Measurements from ENCODE around the gene OPCML. TPM values are rescaled to one million over a fixed set of nuclear protein-coding genes. Genes with fewer than 3 reads are reported as not detected.

Gene OPCML
- total RNA-seq, 1 experiment from 2014 or later: 0.94 TPM

DNA sequence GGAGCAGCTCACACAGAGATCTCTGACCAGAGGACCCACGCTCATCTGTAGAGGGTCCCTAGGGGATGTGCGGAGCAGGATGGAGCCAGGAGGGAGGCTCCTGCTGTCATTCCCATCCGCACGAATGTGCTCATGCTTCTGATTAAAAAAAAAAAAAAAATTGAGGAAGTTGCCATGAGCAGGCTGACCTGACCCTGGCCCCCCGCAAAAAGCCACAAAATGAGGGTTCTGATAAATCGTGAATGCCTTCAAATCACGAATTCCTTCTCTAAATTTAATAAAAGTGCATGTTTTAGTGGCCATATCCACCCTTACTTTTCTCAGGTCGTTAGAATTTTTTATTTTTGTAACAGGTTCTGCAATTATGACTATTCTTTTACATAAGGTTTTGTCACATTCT lies 378.2 kb downstream of the OPCML start:
- H3K4me1 ChIP-seq (ENCODE audit: insufficient read depth, low read length): no peaks in the 10 kb centered on the region
- H3K79me2 ChIP-seq (ENCODE audit: insufficient read depth, low read length): no peaks in the 10 kb centered on the region
- no peaks in the 10 kb centered on the region for H3K27me3 ChIP-seq (ENCODE audit: insufficient read depth, low read length)
- Mint-ChIP-seq H3K36me3 (ENCODE audit: insufficient read depth in 1 of 3, low read depth in 3 of 3) (no peaks in the 10 kb centered on the region), H3K27me3 (ENCODE audit: low read depth) (peaks cover 10% of the 10 kb centered on the region), H3K9me3 (no peaks in the 10 kb centered on the region), H3K4me1 (peaks cover 19 to 24% of the 10 kb centered on the region in 2 experiments), H3K27ac (no peak overlapping the region), H3K4me3 (no peak overlapping the region)
- H3K23ac ChIP-seq (ENCODE audit: insufficient read length, low read depth, low read length): no peak overlapping the region
- no peak overlapping the region for H3K18ac ChIP-seq (ENCODE audit: insufficient read length, low read depth, low read length)
- no peak overlapping the region for H3K4me2 ChIP-seq (ENCODE audit: insufficient read depth, insufficient read length, low read length)
- H3K9me3 ChIP-seq (ENCODE audit: control insufficient read depth, low read depth, low read length): no peaks in the 10 kb centered on the region
- no peak overlapping the region for H2BK15ac ChIP-seq (ENCODE audit: low read depth, low read length)
- no peak overlapping the region for H3K14ac ChIP-seq (ENCODE audit: insufficient read depth, low read length)
- no peak overlapping the region for H2AFZ ChIP-seq (ENCODE audit: low read length)
- no peaks in the 10 kb centered on the region for H3K79me1 ChIP-seq (ENCODE audit: insufficient read depth, low read depth, low read length, poor library complexity, severe bottlenecking)
- WGBS (ENCODE audit: extremely low coverage, insufficient read length, low lambda C conversion rate): no CpG with 5 or more reads among the region's 8 CpGs
- H4K5ac ChIP-seq (ENCODE audit: insufficient read length, low read depth, low read length): no peak overlapping the region
- H3K23me2 ChIP-seq (ENCODE audit: insufficient read length, low read depth, low read length, poor library complexity, severe bottlenecking): no peaks in the 10 kb centered on the region
- no peak overlapping the region for H3K4ac ChIP-seq (ENCODE audit: low read depth, low read length)
- H4K20me1 ChIP-seq (ENCODE audit: control insufficient read depth, insufficient read depth, insufficient read length): no peaks in the 10 kb centered on the region
- H2BK5ac ChIP-seq (ENCODE audit: insufficient read length, low read length): no peak overlapping the region
- no peak overlapping the region for H3K56ac ChIP-seq (ENCODE audit: insufficient read length, low read depth, low read length)
- no peak overlapping the region for H4K8ac ChIP-seq (replicated peaks; ENCODE audit: insufficient read length, low read depth, low read length)
- no peak overlapping the region for H3K9ac ChIP-seq (ENCODE audit: extremely low read depth, insufficient read length, low read length)
- no peak overlapping the region for H4K91ac ChIP-seq (ENCODE audit: insufficient read length, low read depth, low read length)
- no peak for DNase-seq
- H2BK20ac ChIP-seq (ENCODE audit: low read depth, low read length, poor library complexity, severe bottlenecking): no peak overlapping the region
- H2AK5ac ChIP-seq (ENCODE audit: insufficient read length, low read length): no peak overlapping the region
- no peak overlapping the region for H2BK120ac ChIP-seq (ENCODE audit: low read depth, low read length, poor library complexity, severe bottlenecking)
- H3K27ac ChIP-seq (ENCODE audit: insufficient read length, low read depth, low read length): no peak overlapping the region
- TF ChIP-seq CTCF (conservative IDR thresholded peaks at IDR 0.05): no peak
- H3T11ph ChIP-seq (ENCODE audit: low read length): no peak overlapping the region
- H2BK12ac ChIP-seq (ENCODE audit: insufficient read length, low read depth, low read length): no peak overlapping the region

Data from H9 (cell line).